ENCODE results near the gene PAPOLB.

GRCh38 chr7:4817178-4817901 lies 44.5 kb downstream of the PAPOLB start:
- no peak for TF ChIP-seq CTCF (IDR thresholded peaks at IDR 0.05)
- TF ChIP-seq POLR2AphosphoS5 (IDR thresholded peaks at IDR 0.05), result no peak
- TF ChIP-seq POLR2A (IDR thresholded peaks at IDR 0.05), result no peak
- TF ChIP-seq EP300 (IDR thresholded peaks at IDR 0.05), result no peak
